GM18951 (cell line): ENCODE data around the gene MMS22L.

Experiments
- POLR2A ChIP-seq: IDR thresholded peaks from 4 replicates; pipeline ENCODE4 v1.6.1; 2011; ENCODE audit warnings: mild to moderate bottlenecking; ENCODE audit not compliant: insufficient read length, insufficient read depth; ENCODE audit errors: extremely low read depth
- in situ Hi-C: fragments of 300-500 bp; cut with MboI; formaldehyde crosslinking; loops from one replicate; pipeline ENCODE4 v1.12.0; 2022; ENCODE audit warnings: low sequenced_read_pairs, mixed read lengths, inconsistent platforms; ENCODE audit not compliant: unreplicated experiment

The MMS22L gene

GRCh38 chr6:97110626-97111025, 172.4 kb downstream of the MMS22L start:
- no peak for TF ChIP-seq POLR2A
- in situ Hi-C loops, result no loop called here

GRCh38 chr6:97110149-97110548, 172.9 kb downstream of the MMS22L start:
- TF ChIP-seq POLR2A, result no peak
- in situ Hi-C loops, result no loop called here

- in situ Hi-C loops, result no loop called here
- no peak for TF ChIP-seq POLR2A
These were observed 173.6 kb downstream of the MMS22L start for GRCh38 chr6:97109444-97109843.

GRCh38 chr6:97102145-97102790, 180.7 kb downstream of the MMS22L start:
- in situ Hi-C loops, result no loop called here
- TF ChIP-seq POLR2A, result no peak

GRCh38 chr6:97100696-97101095, 182.3 kb downstream of the MMS22L start:
- in situ Hi-C loops, result no loop called here
- no peak for TF ChIP-seq POLR2A

GRCh38 chr6:97097068-97098047, 185.7 kb downstream of the MMS22L start:
- no peak for TF ChIP-seq POLR2A
- in situ Hi-C loops, result no loop called here

GRCh38 chr6:97095311-97095850, 187.6 kb downstream of the MMS22L start:
- in situ Hi-C loops, result no loop called here
- TF ChIP-seq POLR2A, result no peak

GRCh38 chr6:97094376-97094775, 188.6 kb downstream of the MMS22L start:
- TF ChIP-seq POLR2A, result no peak
- in situ Hi-C loops, result no loop called here

GRCh38 chr6:97092673-97093305, 190.2 kb downstream of the MMS22L start:
- in situ Hi-C loops, result no loop called here
- no peak for TF ChIP-seq POLR2A
